Prostate gland (tissue), 2 donors: ENCODE data around the gene SOCS6.

Source experiments
- POLR2A ChIP-seq: fragments of 450-650 bp; IDR thresholded peaks from one replicate; pipeline ENCODE4 v1.6.1; 2016; ENCODE audit warnings: antibody characterized with exemption, mild to moderate bottlenecking
- POLR2AphosphoS5 ChIP-seq: sonication (generic); formaldehyde crosslinking; IDR thresholded peaks from one replicate; pipeline ENCODE4 v1.6.1; 2017; ENCODE audit warnings: antibody characterized with exemption
- TF ChIP-seq, protein P1 (sequence below), 4 experiments: fragments of 200-600 bp in 2 of 4; fragments of 450-650 bp in 2 of 4; sonication (generic) in 2 of 4; IDR thresholded peaks; 1 replicate in 3 of 4; 2 replicates in 1 of 4; pipeline ENCODE4 v1.5.1; 2016 to 2019; ENCODE audit warnings: antibody characterized with exemption in 4 of 4, mild to moderate bottlenecking in 2 of 4, moderate library complexity in 2 of 4

DNA sequence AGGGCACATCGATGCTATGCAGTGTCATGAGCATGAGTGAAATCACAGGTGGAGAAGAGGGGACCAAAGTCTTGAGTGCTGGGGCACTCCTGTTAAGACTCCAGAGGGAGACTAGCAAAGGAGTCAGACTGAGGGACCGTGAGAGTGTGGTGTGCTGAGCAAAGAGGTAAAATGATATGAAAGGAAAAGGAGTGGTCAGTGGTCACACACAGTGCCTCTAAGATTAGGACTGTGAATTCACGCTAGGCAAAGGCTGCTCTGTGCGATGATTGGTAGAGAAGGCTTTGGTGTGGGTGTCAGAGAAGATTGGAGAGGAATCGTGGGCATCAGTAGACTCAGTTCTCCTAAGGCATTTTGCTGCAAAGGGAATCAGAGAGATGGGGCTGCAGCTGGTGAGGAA, 12.8 kb downstream of the SOCS6 start:
- TF ChIP-seq, protein P1, sequence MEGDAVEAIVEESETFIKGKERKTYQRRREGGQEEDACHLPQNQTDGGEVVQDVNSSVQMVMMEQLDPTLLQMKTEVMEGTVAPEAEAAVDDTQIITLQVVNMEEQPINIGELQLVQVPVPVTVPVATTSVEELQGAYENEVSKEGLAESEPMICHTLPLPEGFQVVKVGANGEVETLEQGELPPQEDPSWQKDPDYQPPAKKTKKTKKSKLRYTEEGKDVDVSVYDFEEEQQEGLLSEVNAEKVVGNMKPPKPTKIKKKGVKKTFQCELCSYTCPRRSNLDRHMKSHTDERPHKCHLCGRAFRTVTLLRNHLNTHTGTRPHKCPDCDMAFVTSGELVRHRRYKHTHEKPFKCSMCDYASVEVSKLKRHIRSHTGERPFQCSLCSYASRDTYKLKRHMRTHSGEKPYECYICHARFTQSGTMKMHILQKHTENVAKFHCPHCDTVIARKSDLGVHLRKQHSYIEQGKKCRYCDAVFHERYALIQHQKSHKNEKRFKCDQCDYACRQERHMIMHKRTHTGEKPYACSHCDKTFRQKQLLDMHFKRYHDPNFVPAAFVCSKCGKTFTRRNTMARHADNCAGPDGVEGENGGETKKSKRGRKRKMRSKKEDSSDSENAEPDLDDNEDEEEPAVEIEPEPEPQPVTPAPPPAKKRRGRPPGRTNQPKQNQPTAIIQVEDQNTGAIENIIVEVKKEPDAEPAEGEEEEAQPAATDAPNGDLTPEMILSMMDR (IDR thresholded peaks at IDR 0.05) = no peak
- no peak for TF ChIP-seq POLR2A
- TF ChIP-seq POLR2AphosphoS5 = no peak
